ENCODE data around the gene MAIP1.

The MAIP1 gene

GRCh38 chr2:199914372-199914958, 40.9 kb upstream of the MAIP1 start:
- TF ChIP-seq CTCF (IDR thresholded peaks at IDR 0.05; ENCODE audit: low read depth, low read length, missing control alignments), result no peak
- DNase-seq (ENCODE audit: extremely low read depth, low read depth), result no peak
- no peak overlapping the region for H3K4me3 ChIP-seq (replicated peaks; ENCODE audit: low read depth, low read length)

- no peak overlapping the region for H3K4me3 ChIP-seq (replicated peaks; ENCODE audit: low read depth, low read length)
- no peak for DNase-seq (ENCODE audit: extremely low read depth, low read depth)
- no peak for TF ChIP-seq CTCF (IDR thresholded peaks at IDR 0.05; ENCODE audit: low read depth, low read length, missing control alignments)
These were observed 38.4 kb upstream of the MAIP1 start for GRCh38 chr2:199916980-199917379.

GRCh38 chr2:199922856-199923255, 32.5 kb upstream of the MAIP1 start:
- no peak overlapping the region for H3K4me3 ChIP-seq (replicated peaks; ENCODE audit: low read depth, low read length)
- no peak for DNase-seq (ENCODE audit: extremely low read depth, low read depth)
- no peak for TF ChIP-seq CTCF (IDR thresholded peaks at IDR 0.05; ENCODE audit: low read depth, low read length, missing control alignments)

- no peak for DNase-seq (ENCODE audit: extremely low read depth, low read depth)
- no peak overlapping the region for H3K4me3 ChIP-seq (replicated peaks; ENCODE audit: low read depth, low read length)
- TF ChIP-seq CTCF (IDR thresholded peaks at IDR 0.05; ENCODE audit: low read depth, low read length, missing control alignments), result no peak
These were observed 31.5 kb upstream of the MAIP1 start for GRCh38 chr2:199923924-199924323.

- no peak for DNase-seq (ENCODE audit: extremely low read depth, low read depth)
- H3K4me3 ChIP-seq (replicated peaks; ENCODE audit: low read depth, low read length), result no peak overlapping the region
- TF ChIP-seq CTCF (IDR thresholded peaks at IDR 0.05; ENCODE audit: low read depth, low read length, missing control alignments), result no peak
These were observed 28.6 kb upstream of the MAIP1 start for GRCh38 chr2:199926806-199927205.

GRCh38 chr2:199928226-199928625, 27.2 kb upstream of the MAIP1 start:
- no peak for DNase-seq (ENCODE audit: extremely low read depth, low read depth)
- H3K4me3 ChIP-seq (replicated peaks; ENCODE audit: low read depth, low read length), result no peak overlapping the region
- TF ChIP-seq CTCF (IDR thresholded peaks at IDR 0.05; ENCODE audit: low read depth, low read length, missing control alignments), result no peak

- TF ChIP-seq CTCF (IDR thresholded peaks at IDR 0.05; ENCODE audit: low read depth, low read length, missing control alignments), result no peak
- no peak overlapping the region for H3K4me3 ChIP-seq (replicated peaks; ENCODE audit: low read depth, low read length)
- no peak for DNase-seq (ENCODE audit: extremely low read depth, low read depth)
These were observed 26.8 kb upstream of the MAIP1 start for GRCh38 chr2:199928626-199929025.

Data from HFF-Myc (cell line).